GM21367 (cell line): Measurements from ENCODE around the gene TBC1D10B.
"Not testable (repeated sequence)": the region's sequence is repeated elsewhere in the genome, so short reads cannot be mapped to it uniquely, and the experiment has no call there.

Experiments used
- ATAC-seq: cut with Tn5 transposase; IDR thresholded peaks from one replicate; pipeline ENCODE4 v1.9.1; 2021; ENCODE audit not compliant: unreplicated experiment

Gene TBC1D10B

GRCh38 chr16:30356401-30357084 lies 13.8 kb downstream of the TBC1D10B start:
- no peak for ATAC-seq

DNA sequence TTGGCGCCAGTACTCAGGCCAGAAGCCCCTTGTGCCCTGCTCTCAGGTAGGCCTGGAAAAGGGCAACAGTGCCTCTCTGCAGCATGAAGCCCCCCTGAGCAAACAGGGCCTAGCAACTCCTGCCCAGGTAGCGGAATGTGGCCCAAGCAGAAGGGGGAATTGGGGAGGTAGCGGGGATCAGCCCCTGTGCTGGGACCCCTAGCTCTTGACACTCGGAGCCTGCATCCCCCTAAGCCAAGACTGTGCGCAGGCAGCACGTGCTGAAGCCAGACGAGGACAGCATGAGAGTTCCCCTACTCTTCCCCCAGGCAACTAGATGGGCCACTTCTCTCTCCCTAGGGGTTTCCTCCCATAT lies 14.4 kb downstream of the TBC1D10B start:
- no peak for ATAC-seq

GRCh38 chr16:30355144-30355953 lies 14.9 kb downstream of the TBC1D10B start, which contains the start of gene CD2BP2:
Gene CD2BP2 (minus strand): TSS chr16:30355308. CDS start chr16:30354681, 627 bp downstream.
- ATAC-seq: peak; percentile 50

DNA sequence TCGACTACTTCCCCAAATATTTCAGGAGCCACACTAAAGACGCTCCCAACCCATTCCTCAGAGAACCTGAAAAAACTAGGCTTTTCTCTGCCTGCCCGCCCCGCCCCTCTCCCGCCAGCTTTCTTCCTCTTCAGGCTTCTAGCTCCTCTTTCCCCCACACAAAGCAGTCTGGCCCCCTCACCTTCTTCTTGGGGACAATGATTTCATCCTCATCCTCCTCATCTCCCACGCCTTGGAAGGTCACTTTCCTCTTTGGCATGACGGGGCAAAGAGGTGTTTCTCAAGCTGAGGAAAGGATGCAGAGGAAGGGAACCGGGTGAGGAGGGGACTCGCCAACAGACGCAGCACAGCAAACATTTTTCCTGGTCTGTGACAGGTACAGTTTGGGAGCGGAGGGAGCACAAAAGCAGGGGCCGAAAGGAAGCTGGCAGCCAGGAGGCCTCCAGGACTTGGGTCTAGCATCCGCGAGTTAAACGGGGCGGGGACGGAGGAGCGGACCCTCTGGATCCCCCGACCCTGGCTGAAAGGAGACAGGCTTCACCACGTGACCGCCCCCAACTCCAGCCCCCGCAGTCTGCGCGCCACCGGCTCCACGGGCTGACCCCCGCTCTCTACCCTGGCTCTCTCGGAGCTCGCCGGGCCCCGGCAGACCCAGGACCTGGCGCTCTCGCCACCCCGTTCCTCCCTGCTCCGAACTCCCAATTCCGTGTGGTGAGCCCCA lies 15.7 kb downstream of the TBC1D10B start:
- peak; percentile 2 for ATAC-seq

DNA sequence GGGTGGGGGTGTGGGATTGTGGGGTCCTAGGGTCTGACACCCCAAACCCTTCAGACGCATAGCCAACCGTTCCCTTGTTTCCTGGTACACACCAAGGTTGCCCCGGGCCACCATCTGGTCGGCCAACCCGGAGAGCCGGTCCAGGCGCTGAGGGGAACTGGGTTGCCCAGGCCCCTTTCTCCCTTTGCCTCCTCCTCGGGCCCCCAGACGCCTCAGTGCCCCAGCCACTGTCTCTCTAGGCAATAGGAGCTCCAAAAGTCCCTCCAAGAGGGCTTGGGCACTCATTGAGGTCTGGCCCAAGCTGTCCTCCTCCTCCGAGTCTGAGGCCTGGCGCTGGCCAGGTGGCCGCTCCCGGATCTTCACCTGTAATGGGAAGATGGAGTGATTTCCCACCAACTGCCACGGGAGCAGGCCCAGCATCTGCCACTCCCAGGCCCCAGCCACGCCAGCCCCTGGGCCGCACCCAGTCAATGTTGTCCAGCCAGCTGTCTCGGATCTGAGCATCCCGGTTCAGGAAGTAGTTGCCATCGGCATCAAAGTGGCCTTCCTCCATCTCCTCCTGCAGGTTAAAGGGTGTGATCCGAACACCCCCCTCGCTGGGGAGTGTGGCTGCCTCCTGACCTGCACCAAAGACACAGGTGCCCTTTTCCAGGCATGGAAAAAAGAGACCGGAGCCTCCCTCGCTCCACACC lies 16.7 kb downstream of the TBC1D10B start:
- no peak for ATAC-seq

GRCh38 chr16:30352488-30353401 lies 17.5 kb downstream of the TBC1D10B start:
- no peak for ATAC-seq

DNA sequence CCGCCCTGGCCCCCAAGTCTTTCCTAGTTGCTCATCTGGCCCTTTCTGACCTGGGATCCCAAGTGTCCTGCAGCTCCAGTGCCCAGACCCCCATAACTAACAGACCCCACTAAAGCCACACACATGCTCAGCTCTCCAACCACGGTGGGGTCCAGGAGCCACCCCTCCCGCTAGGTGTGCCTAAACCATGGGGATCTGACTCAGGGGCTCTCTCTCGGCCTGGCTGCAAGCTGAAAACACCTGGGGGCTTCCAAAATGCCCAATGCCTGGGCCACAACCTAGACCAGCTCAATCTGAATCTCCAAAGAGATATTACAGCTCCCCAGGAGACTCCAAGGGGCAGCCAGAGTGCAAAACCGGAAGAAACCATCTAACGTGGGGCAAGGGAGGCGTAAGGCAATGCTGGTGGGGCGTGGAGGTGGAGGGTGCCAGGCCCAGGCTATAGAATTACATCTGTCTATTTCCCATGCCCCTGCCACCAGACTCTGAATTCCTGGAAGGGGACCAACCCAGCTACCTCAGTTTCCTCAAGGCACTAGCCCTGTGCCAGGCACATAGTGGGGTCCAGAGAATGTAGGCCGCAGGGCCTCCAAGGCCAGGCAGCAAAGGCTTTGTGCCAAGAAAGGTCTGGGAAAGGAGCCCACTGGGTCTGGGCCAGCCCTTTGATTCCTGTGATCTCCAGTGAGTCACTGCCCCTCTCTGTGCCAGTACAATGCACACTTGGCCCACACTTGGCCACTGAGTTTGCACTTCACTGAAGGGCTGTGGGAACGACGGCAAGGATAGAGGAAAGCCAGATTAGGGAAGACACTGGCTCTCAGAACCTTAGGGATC lies 18.5 kb downstream of the TBC1D10B start:
- no peak for ATAC-seq

DNA sequence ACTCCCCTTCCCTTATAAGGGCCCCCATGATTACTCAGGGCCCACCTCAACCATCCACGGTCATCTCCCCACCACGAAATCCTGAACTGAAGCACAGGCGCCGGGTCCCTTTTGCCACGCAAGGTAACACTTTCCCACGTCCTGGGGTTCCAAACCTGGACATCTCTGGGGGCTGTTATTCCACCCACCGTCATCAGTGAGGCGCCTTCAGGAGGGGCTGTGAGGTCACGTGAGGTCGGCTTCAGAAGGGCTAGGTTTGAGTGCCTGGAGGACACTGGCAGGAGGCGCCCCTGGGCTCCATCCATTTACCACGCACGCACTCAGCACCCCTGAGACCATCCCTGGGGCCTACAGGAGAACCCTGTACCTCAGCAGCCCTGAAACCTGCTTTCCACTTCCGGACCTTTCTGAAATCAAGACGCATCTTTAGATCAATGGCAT lies 19.3 kb downstream of the TBC1D10B start:
- no peak for ATAC-seq

DNA sequence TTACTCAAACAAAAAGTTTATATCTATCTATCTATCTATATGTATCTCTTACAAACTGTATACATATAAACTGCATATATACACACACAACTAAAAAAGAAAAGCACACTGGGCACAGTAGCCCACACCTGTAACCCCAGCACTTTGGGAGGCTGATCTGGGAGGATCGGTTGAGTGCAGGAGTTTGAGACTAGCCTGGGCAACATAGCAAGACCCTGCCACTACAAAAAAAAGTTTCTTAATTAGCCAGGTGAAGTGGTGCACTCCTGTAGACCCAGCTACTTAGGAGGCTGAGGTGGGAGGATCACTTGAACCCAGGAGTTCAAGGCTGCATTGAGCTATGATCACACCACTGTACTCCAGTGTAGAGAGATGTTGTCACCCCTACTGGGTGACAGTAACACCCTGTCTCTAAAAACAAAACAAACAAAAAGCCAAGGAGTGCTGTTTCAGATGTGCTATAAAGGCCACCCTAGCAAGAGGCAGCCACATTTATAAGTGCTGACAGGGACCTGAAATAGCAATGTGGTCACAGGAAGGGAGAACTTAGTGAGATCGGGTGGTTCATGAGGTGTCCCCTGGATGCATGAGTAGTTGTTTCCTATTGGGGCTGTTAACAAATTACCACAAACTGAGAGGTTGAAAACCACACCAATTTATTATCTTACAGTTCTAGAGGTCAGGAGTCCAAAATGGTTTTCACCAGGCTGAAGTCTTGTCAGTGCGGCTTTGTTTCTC lies 20.0 kb downstream of the TBC1D10B start:
- ATAC-seq: peak; percentile 36

- ATAC-seq: no peak
Observed at GRCh38 chr16:30349675-30350074, 20.6 kb downstream of the TBC1D10B start.

DNA sequence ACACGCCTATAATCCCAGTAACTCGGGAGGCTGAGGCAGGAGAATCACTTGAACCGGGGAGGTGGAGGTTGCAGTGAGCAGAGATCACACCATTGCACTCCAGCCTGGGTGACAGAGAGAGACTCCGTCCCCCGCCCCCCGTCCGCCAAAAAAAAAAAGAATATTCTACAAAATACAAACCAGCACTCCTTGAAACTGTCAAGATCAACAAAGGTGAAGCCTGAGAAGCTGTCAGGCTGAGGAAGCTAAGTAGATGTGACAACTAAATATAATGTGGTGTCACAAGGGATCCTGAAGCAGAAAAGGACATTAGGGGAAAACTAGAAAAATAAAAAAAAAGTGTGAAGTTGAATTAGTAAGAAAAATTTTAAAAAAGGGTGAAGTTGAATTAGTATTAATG lies 21.4 kb downstream of the TBC1D10B start:
- no peak for ATAC-seq

DNA sequence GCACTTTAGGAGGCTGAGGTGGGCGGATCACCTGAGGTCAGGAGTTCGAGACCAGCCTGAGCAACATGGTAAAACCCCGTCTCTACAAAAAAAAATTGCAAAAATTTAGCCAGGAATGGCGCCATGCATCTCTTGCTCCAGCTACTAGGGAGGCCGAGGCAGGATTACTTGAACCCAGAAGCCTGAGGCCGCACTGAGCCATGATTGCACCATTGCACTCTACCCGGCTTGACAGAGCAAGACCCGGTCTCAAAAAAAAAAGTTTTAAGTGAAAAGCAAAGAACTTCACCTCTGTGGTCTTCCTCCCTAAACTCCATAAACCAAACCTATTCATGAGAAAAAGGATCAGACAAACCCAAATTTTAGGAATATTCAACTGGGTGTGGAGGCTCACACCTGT lies 22.2 kb downstream of the TBC1D10B start:
- ATAC-seq: no peak

DNA sequence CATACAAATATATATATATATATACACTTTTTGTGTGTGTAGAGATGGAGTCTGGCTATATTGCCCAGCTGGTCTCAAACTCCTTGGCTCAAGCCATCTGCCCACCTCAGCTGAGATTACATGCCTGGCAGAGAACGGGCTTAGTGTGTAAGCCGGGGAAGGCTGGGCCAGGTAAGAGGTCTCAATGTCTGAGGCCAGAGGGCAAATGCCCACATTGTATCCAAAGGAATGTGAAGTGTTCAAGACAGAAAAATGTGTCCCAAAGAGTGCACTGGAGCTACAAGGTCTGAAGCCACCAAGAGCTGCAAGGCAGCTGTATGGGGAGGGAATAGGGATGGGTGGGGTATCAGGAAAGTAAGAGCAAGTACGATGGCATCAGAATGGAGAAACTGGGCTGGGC lies 24.0 kb downstream of the TBC1D10B start:
- ATAC-seq: no peak

- not testable (repeated sequence) for ATAC-seq
Observed at GRCh38 chr16:30343491-30343820, 26.8 kb downstream of the TBC1D10B start.

DNA sequence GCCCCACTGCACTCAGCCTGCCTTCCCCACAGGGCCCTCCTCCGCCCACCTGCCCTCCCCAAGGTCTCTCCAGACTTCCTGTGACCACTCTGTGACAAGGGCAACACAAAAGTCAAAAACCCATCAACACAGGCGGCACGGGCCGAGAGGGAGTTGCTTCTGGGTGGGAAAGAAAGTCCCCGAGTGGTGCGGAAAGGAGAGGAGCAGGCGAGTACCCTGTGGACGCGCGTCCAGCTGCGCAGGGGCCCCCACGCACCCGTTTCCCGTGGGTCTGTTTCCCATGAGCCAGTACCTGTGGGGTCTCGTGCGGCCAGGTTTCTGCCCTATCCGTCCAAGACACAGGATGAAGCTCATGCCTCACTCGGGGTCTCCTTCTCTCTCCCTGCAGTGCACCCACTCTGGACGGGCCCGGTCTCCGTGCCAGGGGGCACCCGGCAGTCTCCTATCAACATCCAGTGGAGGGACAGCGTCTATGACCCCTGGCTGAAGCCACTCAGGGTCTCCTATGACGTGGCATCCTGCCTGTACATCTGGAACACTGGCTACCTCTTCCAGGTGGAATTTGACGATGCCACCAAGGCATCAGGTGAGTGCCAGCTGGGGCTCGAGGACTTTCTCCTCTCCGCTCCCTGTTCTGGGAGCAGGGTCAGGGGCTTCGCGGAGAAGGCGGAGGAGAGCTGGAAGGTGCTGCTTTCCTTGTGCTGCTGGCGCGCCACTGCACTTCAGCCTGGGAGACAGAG lies 27.4 kb downstream of the TBC1D10B start:
- no peak for ATAC-seq

- ATAC-seq: not testable (repeated sequence)
Observed at GRCh38 chr16:30341971-30342370, 28.3 kb downstream of the TBC1D10B start.

DNA sequence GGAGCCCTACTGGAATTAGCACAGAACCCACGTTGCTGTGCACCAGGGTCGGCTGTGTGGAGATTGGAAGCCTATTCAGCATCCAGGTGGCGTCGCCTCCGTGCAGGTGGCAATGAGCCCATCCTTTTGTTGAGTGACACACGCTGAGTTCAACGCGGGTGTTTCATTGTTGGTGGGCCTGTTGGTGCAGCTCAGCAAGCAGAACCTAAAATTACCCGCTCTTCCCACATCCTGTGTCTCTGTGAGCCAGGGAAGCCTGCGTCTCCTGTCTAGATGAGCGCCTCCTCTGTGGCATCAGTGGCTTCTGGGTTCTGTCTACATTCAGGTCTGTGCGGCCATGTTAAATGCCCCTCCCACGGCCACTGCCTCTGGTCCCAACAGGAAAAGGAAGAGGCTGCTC lies 29.7 kb downstream of the TBC1D10B start:
- no peak for ATAC-seq

DNA sequence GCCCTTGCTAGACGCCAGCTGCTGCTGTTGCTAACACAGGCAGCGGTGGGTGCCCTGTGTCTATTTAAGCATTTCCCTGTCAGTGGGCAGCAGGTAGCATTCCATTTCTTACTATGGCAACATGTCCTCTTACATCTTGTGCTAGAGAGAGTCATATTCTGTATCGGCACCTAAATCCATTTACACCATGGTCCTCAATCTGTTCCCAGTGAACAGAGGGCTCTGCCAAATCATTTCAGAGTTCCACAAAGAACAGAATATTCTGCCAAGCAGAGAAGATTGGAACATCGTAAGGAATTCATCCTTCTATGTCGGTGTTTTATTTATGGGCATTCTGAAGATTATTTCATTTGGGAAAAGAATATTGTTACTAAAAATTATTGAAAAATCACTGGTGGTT lies 31.6 kb downstream of the TBC1D10B start:
- not testable (repeated sequence) for ATAC-seq
